Measurements from ENCODE around the gene MBD1.
A peak's percentile ranks its signal among the peaks of the same experiment; 100 is the strongest.
"Not testable (repeated sequence)": the region's sequence is repeated elsewhere in the genome, so short reads cannot be mapped to it uniquely, and the experiment has no call there.

MBD1 gene

GRCh38 chr18:50268022-50268747 lies 13.1 kb downstream of the MBD1 start:
- DNase-seq, result peak; percentile 88

GRCh38 chr18:50266248-50266704 lies 15.0 kb downstream of the MBD1 start, which contains the start of gene CFAP53:
Gene CFAP53, minus strand, starts transcription at chr18:50266495. Its CDS starts 91 bp downstream, at chr18:50266404.
- DNase-seq, result peak; percentile 90

GRCh38 chr18:50262977-50263376 lies 18.3 kb downstream of the MBD1 start:
- DNase-seq, result no peak

GRCh38 chr18:50250935-50251334 lies 30.4 kb downstream of the MBD1 start:
- DNase-seq, result no peak

GRCh38 chr18:50249576-50249975 lies 31.7 kb downstream of the MBD1 start:
- DNase-seq, result no peak

GRCh38 chr18:50247561-50247960 lies 33.8 kb downstream of the MBD1 start:
- no peak for DNase-seq

- not testable (repeated sequence) for DNase-seq
Observed at GRCh38 chr18:50241768-50242167, 39.6 kb downstream of the MBD1 start.

- peak; percentile 28 for DNase-seq
Observed at GRCh38 chr18:50240080-50240563, 41.2 kb downstream of the MBD1 start.

- DNase-seq, result no peak
Observed at GRCh38 chr18:50232419-50232818, 48.9 kb downstream of the MBD1 start.

GRCh38 chr18:50231621-50232020 lies 49.7 kb downstream of the MBD1 start:
- peak; percentile 22 for DNase-seq

GRCh38 chr18:50220249-50220648 lies 61.1 kb downstream of the MBD1 start:
- not testable (repeated sequence) for DNase-seq
